HUES48 (cell line): ENCODE data around the gene CMTM1.

Experiments
- H3K27ac ChIP-seq: one replicate; pipeline ENCODE4 v1.7.0; 2013; ENCODE audit warnings: low read depth, low read length, inconsistent platforms
- H3K27me3 ChIP-seq: 2 replicates; pipeline ENCODE4 v1.6.1; 2013; ENCODE audit warnings: mild to moderate bottlenecking, low read length; ENCODE audit not compliant: control insufficient read depth, insufficient read depth
- H3K36me3 ChIP-seq: 2 replicates; pipeline ENCODE4 v1.6.1; 2013; ENCODE audit warnings: low read length; ENCODE audit not compliant: control insufficient read depth, insufficient read depth
- H3K4me1 ChIP-seq: 2 replicates; pipeline ENCODE4 v1.6.1; 2013; ENCODE audit warnings: mild to moderate bottlenecking, low read length; ENCODE audit not compliant: control insufficient read depth, insufficient read depth
- H3K4me3 ChIP-seq: 2 replicates; pipeline ENCODE4 v1.5.1; 2013; ENCODE audit warnings: mild to moderate bottlenecking, low read depth, low read length
- H3K9ac ChIP-seq: 2 replicates; pipeline ENCODE4 v1.6.1; 2013; ENCODE audit warnings: mild to moderate bottlenecking, low read depth, low read length, moderate library complexity
- H3K9me3 ChIP-seq: 2 replicates; pipeline ENCODE4 v1.6.1; 2013; ENCODE audit warnings: low read length; ENCODE audit not compliant: control insufficient read depth, insufficient read depth

Gene CMTM1

GRCh38 chr16:66541388-66542355, 24.6 kb upstream of the CMTM1 start:
- no peak overlapping the region for H3K4me3 ChIP-seq
- no peak overlapping the region for H3K27ac ChIP-seq
- no peak overlapping the region for H3K9ac ChIP-seq
- no peaks in the 10 kb centered on the region for H3K9me3 ChIP-seq
- H3K27me3 ChIP-seq: no peaks in the 10 kb centered on the region
- H3K36me3 ChIP-seq: no peaks in the 10 kb centered on the region
- H3K4me1 ChIP-seq: peaks cover 10% of the 10 kb centered on the region

- Histone ChIP-seq H3K9ac (no peak overlapping the region), H3K4me1 (peaks cover 10% of the 10 kb centered on the region), H3K27ac (no peak overlapping the region), H3K36me3 (no peaks in the 10 kb centered on the region), H3K27me3 (no peaks in the 10 kb centered on the region), H3K4me3 (no peak overlapping the region), H3K9me3 (no peaks in the 10 kb centered on the region)
Measured at GRCh38 chr16:66542396-66542795, 23.8 kb upstream of the CMTM1 start.

GRCh38 chr16:66543541-66543940, 22.7 kb upstream of the CMTM1 start:
- no peak overlapping the region for H3K27ac ChIP-seq
- peaks cover 10% of the 10 kb centered on the region for H3K4me1 ChIP-seq
- H3K9me3 ChIP-seq: no peaks in the 10 kb centered on the region
- no peaks in the 10 kb centered on the region for H3K36me3 ChIP-seq
- no peak overlapping the region for H3K4me3 ChIP-seq
- no peak overlapping the region for H3K9ac ChIP-seq
- H3K27me3 ChIP-seq: no peaks in the 10 kb centered on the region

GRCh38 chr16:66544016-66544757, 22.1 kb upstream of the CMTM1 start:
- no peak overlapping the region for H3K27ac ChIP-seq

GRCh38 chr16:66547101-66547989, 18.9 kb upstream of the CMTM1 start:
- Histone ChIP-seq H3K27me3 (peaks cover 7% of the 10 kb centered on the region; the same call in 1 of the 2 replicates), H3K9ac (no peak overlapping the region), H3K9me3 (no peaks in the 10 kb centered on the region), H3K36me3 (no peaks in the 10 kb centered on the region), H3K4me1 (peaks cover 6% of the 10 kb centered on the region), H3K27ac (no peak overlapping the region), H3K4me3 (no peak overlapping the region)

More at GRCh38 chr16:66544016-66544757, 22.1 kb upstream of the CMTM1 start:
- Histone ChIP-seq H3K36me3 (no peaks in the 10 kb centered on the region), H3K9me3 (no peaks in the 10 kb centered on the region), H3K4me1 (peaks cover 13% of the 10 kb centered on the region), H3K4me3 (no peak overlapping the region), H3K27me3 (no peaks in the 10 kb centered on the region), H3K9ac (no peak overlapping the region)

GRCh38 chr16:66548068-66548467, 18.2 kb upstream of the CMTM1 start:
- H3K9me3 ChIP-seq: no peaks in the 10 kb centered on the region
- H3K9ac ChIP-seq: no peak overlapping the region
- H3K36me3 ChIP-seq: no peaks in the 10 kb centered on the region
- H3K27me3 ChIP-seq: peaks cover 13% of the 10 kb centered on the region
- peaks cover 4% of the 10 kb centered on the region for H3K4me1 ChIP-seq
- no peak overlapping the region for H3K27ac ChIP-seq
- no peak overlapping the region for H3K4me3 ChIP-seq

- no peaks in the 10 kb centered on the region for H3K9me3 ChIP-seq
- H3K9ac ChIP-seq: peak overlapping the region; percentile 71
- no peaks in the 10 kb centered on the region for H3K36me3 ChIP-seq
- H3K27me3 ChIP-seq: peaks cover 21% of the 10 kb centered on the region
- H3K4me3 ChIP-seq: peak overlapping the region; percentile 70
- H3K27ac ChIP-seq: peak overlapping the region; percentile 89
- peaks cover 4% of the 10 kb centered on the region for H3K4me1 ChIP-seq
Measured at GRCh38 chr16:66548868-66549267, 17.4 kb upstream of the CMTM1 start.

GRCh38 chr16:66549284-66550131, 16.7 kb upstream of the CMTM1 start, which contains the start of gene TK2:
Gene TK2, minus strand, starts transcription at chr16:66550122. Its CDS starts 61 bp downstream, at chr16:66550061.
- H3K4me3 ChIP-seq: peak within 1 kb of the TSS; percentile 70

GRCh38 chr16:66551348-66551759, 14.9 kb upstream of the CMTM1 start:
- Histone ChIP-seq H3K4me3 (no peak overlapping the region), H3K27ac (no peak overlapping the region)

More at GRCh38 chr16:66549284-66550131, 16.7 kb upstream of the CMTM1 start, which contains the start of gene TK2:
- Histone ChIP-seq H3K27ac (peak within 1 kb of the TSS; percentile 89), H3K36me3 (no peaks in the 10 kb centered on the region), H3K9me3 (no peaks in the 10 kb centered on the region), H3K27me3 (peaks cover 21% of the 10 kb centered on the region), H3K9ac (peak within 1 kb of the TSS; percentile 71), H3K4me1 (peaks cover 4% of the 10 kb centered on the region)

More at GRCh38 chr16:66551348-66551759, 14.9 kb upstream of the CMTM1 start:
- Histone ChIP-seq H3K4me1 (peaks cover 4% of the 10 kb centered on the region), H3K27me3 (peaks cover 21% of the 10 kb centered on the region), H3K9me3 (no peaks in the 10 kb centered on the region), H3K9ac (no peak overlapping the region), H3K36me3 (no peaks in the 10 kb centered on the region)
